AG09309 (cell line): ENCODE data around the gene TPH2.

Experiments
- DNase-seq: peaks from one replicate; pipeline ENCODE4 v3.0.0-alpha.2; 2010; ENCODE audit warnings: low read depth
- H3K4me3 ChIP-seq: 2 replicates; pipeline ENCODE4 v1.5.1; 2011; ENCODE audit warnings: mild to moderate bottlenecking, low read depth, low read length, moderate library complexity; ENCODE audit not compliant: control insufficient read depth
- CTCF ChIP-seq: IDR thresholded peaks from 2 replicates; pipeline ENCODE4 v1.5.1; 2011; ENCODE audit warnings: mild to moderate bottlenecking, low read depth, low read length, inconsistent platforms; ENCODE audit not compliant: insufficient read depth, control insufficient read depth; ENCODE audit errors: missing control alignments

TPH2 gene

DNA sequence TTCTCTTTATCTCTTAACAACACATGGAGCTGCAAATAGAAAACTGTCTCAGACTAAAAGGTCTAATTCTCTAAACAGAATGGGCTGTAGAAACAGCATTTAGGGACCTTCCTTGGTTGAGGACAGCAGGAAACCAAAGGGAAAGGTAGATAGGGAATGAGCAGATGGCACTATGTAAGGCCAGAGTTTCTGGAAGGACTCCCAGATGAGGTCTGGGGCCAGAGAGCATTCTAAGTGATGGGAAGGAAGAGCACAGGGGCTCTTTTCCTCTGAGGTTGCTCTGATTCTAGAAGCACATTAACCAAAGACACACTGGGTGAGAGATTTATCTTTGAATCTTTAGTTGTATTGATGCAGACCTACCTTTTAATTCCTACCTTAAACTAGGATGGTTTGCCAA lies 79.4 kb downstream of the TPH2 start:
- DNase-seq, result no peak
- TF ChIP-seq CTCF, result no peak
- H3K4me3 ChIP-seq, result no peak overlapping the region

- no peak for DNase-seq
- H3K4me3 ChIP-seq, result no peak overlapping the region
- no peak for TF ChIP-seq CTCF
Measured at GRCh38 chr12:72024613-72025012, 86.0 kb downstream of the TPH2 start.

DNA sequence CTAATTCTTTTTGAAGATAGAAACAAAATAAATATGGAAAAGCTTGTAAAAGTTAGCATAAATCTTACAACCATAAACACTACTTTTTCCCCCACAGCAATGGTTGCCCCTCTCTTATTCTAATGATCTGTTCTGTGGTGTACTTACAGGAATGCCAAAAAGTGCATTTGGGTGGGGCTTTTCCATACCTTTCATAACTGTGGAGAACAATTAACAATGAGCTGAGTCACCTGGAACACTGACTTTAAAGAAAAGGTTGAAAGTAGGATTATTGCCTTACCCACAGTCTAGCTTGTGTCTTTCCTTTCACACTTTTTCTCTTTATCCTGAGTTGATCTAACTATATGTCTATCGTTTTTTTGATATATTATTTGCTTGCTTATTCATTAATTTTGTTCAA lies 86.9 kb downstream of the TPH2 start:
- no peak for DNase-seq
- H3K4me3 ChIP-seq, result no peak overlapping the region
- TF ChIP-seq CTCF, result no peak

DNA sequence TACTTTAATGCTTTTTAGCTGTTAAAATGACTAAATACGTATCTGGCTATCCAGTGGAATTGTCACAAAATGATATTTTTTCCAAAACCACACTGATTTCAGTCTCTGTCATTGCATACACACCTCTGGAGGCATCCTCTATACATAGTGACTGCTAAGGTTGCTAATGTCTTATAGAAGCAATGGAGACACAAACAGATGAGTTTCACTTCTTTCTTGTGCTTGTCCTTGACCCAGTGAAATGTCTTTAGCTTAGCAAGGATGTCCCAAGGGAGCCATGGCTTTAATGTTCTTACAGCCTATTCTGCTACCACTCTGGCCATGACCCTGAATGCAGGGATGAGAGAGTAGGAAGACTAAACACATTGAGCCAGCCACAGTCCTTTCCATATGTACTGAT lies 90.3 kb downstream of the TPH2 start:
- H3K4me3 ChIP-seq, result no peak overlapping the region
- no peak for DNase-seq
- no peak for TF ChIP-seq CTCF

DNA sequence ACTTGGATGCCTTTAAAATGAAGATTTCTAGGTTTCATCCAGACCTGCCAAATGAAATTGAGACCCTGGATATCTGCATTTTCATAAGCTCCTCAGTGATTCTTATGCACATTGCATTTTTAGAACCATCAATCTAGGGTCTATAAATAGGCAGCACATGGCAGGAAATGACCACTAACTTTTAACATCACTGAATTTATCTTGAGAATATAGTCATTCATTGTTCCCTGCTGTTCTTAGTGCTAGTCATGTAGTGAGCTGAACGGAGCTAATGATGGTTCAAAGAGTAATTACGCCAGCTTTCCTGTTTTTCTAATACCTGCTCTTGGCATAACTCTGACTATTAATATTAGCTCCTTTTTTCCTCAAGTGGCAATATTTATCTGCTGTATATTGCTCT lies 91.6 kb downstream of the TPH2 start:
- no peak for DNase-seq
- TF ChIP-seq CTCF, result no peak
- no peak overlapping the region for H3K4me3 ChIP-seq

GRCh38 chr12:72031066-72031465 lies 92.4 kb downstream of the TPH2 start:
- H3K4me3 ChIP-seq, result no peak overlapping the region
- TF ChIP-seq CTCF, result no peak
- DNase-seq, result no peak

DNA sequence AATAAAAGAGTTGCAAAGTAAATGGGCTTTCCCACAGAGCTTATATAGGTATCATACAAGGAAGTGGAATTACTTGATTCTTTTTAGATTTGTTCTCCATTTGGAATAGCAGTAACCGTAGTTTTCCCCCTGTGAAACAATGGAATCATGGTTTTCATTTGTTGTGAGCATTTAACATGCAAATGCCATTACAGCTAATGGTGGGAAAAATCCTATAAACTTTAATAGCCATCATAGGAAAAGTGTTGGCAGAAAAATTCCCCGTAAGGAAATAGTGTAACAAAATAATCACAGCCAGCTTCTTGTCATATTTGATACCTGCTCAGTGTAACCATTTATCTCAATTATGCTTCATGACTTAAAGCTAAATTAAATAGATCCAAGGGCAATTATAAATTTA lies 95.3 kb downstream of the TPH2 start:
- DNase-seq, result no peak
- TF ChIP-seq CTCF, result no peak
- H3K4me3 ChIP-seq, result no peak overlapping the region
